ENCODE measurements around the gene ADARB1.

ADARB1 gene

GRCh38 chr21:45226540-45227326 lies 152.4 kb downstream of the ADARB1 start:
- DNase-seq (ENCODE audit: low spot score): no peak
- no peak for TF ChIP-seq CTCF (IDR thresholded peaks at IDR 0.05; ENCODE audit: extremely low read depth, missing control alignments)

- TF ChIP-seq CTCF (IDR thresholded peaks at IDR 0.05; ENCODE audit: extremely low read depth, missing control alignments): no peak
- DNase-seq (ENCODE audit: low spot score): no peak
These were observed 153.4 kb downstream of the ADARB1 start for GRCh38 chr21:45227735-45228134.

- no peak for TF ChIP-seq CTCF (IDR thresholded peaks at IDR 0.05; ENCODE audit: extremely low read depth, missing control alignments)
- DNase-seq (ENCODE audit: low spot score): no peak
These were observed 153.8 kb downstream of the ADARB1 start for GRCh38 chr21:45228171-45228641.

GRCh38 chr21:45228656-45229240 lies 154.4 kb downstream of the ADARB1 start:
- no peak for TF ChIP-seq CTCF (IDR thresholded peaks at IDR 0.05; ENCODE audit: extremely low read depth, missing control alignments)
- no peak for DNase-seq (ENCODE audit: low spot score)

- no peak for DNase-seq (ENCODE audit: low spot score)
- TF ChIP-seq CTCF (IDR thresholded peaks at IDR 0.05; ENCODE audit: extremely low read depth, missing control alignments): no peak
These were observed 157.3 kb downstream of the ADARB1 start for GRCh38 chr21:45231705-45232104.

GRCh38 chr21:45234127-45234526 lies 159.7 kb downstream of the ADARB1 start:
- TF ChIP-seq CTCF (IDR thresholded peaks at IDR 0.05; ENCODE audit: extremely low read depth, missing control alignments): no peak
- no peak for DNase-seq (ENCODE audit: low spot score)

- no peak for DNase-seq (ENCODE audit: low spot score)
- no peak for TF ChIP-seq CTCF (IDR thresholded peaks at IDR 0.05; ENCODE audit: extremely low read depth, missing control alignments)
These were observed 160.6 kb downstream of the ADARB1 start for GRCh38 chr21:45234965-45235364.

Measured in GM20000 (cell line).